ENCODE data around the gene KPTN.

Gene KPTN

DNA sequence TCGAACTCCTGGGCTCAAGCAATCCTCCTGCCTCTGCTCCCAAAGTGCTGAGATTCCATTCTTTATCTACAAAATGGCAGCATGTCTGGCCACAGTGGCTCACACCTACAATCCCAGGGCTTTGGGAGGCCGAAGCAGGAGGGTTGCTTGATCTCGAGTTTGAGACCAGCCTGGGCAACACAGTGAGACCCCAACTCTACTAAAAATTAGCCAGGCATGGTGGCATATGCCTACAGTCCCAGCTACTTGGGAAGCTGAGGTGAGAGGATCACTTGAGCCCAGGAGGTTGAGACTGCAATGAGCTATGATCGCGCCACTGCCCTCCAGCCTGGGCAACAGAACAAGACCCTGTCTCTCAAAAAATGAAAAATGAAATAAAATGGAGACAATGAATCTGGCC lies 24.7 kb upstream of the KPTN start:
- no peak for DNase-seq (ENCODE audit: low read depth)

DNA sequence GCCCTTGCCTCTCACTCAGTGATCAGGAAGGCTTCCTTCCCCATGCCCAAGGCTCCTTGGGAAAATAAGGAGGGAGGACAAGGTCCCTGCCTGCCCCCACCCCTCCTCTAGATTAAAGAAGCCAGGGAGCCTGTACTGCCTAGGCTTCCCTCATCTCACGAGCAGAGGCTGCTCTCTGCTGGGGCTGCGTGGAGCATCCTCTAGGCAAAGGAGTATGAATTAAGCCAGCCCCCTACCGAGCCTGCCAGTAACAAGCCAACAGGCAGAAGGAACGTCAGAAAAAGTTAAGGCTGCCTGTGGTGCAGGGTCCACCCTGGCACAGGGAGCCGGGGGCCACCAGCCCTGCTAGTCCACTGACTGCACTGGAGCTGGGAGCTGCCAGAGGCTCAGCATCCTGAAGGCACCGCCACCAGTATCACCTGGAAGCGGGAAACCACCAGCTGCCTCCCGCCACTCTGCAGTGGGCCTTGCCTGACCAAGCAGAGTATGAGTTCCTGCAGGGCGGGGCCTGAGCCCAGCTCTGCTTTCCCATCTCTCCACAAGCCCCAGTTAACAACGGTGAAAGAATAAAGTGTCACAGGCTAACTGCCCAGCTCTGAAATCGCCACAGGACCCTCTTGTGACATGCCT lies 24.0 kb upstream of the KPTN start:
- DNase-seq (ENCODE audit: low read depth) = no peak

DNA sequence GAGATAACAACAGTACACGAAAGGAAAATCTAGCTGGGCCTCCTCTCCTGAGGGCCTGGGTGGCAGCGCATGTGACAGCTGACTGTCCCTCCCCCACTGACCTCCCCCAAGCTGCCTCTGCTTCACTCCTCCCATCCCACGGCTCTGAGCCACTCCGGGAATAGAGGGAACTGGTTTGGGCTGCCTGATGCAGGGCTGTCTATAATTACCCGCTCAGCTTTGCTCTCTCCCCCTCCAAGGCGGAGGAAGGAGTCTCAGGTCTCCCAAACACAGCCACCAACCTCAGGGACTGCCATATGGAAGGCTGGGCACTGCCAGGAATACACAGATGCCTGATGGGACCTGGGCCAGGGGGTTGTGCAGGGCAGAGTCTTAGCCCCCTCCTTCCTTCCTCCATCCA lies 23.0 kb upstream of the KPTN start:
- DNase-seq (ENCODE audit: low read depth) = no peak

DNA sequence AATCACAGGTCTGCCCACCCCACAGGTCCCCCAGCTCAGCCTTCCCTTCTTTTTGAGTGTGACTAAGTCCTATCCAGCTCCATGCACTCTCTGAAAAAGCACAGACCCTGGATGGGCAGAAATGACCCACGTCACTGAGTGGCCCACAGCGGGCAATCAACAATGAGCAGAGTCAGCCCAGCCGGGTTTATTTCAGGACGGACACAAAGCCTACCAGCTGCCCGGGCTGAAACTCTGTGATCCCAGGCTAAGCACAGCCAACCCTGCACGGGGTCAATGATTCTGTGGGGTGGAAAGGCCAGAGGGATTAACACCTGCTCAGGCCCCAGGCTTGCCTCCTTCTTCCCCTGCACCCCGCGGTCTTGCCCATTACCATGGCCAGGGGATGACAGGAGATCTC lies 22.4 kb upstream of the KPTN start:
- DNase-seq (ENCODE audit: low read depth) = no peak

DNA sequence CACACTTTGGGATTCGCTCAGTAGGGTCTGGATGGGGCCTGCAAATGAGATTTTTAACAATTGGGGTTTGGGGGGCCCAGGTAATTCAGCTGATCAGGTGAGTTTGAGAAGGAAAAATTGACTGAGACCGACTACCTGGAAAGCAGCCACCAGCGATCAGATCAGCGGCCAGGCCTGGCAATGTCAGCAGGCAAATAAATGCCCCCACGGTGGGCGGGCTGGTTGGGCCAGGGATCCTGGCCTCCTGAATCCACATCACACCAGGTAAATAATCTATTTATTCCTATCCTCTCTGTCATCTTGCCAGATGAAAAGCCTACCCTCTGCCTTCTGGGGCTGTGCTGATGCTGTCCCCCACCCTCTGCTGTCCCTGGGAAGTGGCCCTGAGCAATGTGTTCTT lies 21.5 kb upstream of the KPTN start:
- no peak for DNase-seq (ENCODE audit: low read depth)

DNA sequence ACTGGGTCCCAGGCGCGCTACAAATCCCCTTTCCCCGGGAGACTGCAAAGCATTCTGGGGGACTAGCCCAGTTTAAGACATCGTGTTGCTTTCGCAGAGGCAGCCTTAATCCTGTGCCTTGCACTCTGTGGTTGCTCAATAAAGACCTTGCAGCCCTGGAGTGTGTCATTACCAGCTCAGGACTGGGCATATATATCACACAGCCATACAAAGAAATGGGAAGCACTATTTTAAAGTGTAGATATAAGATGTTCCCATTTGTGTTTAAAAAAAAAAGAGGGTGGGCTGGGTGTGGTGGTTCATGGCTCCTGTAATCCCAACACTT lies 19.8 kb upstream of the KPTN start:
- DNase-seq (ENCODE audit: low read depth) = no peak

DNA sequence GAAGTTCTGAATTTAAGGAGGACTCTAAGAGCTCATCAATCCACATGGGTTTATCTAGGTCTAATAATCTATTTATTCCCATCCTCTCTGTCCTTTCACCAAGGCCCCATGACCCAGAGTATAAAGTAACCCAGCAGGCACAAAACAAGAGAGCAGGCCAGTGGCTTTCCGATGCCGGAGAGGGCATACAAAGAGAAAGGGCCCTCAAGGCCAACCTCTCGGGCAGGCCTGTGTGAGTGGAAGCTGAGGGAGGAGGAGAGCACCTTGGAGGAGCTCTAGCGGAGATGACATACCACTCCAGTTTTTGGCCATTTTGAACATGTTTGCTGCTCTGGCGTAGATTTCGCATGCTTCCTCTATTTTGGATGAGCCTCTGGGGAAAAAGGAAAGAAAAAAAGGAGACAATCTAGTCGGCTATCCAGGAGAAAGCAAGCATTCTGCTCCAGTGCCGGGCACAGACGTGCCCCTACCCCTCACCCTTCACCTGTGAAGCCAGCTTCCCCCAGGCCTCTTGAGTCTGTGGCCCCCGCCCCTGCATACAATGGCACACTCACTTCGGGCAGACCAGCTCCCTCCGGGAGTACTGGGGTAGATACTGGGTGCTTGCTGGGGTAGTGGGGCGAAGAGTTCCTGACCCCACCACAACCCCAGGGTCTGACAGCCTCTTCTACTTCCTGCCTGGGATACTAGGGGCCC lies 19.3 kb upstream of the KPTN start:
- no peak for DNase-seq (ENCODE audit: low read depth)

DNA sequence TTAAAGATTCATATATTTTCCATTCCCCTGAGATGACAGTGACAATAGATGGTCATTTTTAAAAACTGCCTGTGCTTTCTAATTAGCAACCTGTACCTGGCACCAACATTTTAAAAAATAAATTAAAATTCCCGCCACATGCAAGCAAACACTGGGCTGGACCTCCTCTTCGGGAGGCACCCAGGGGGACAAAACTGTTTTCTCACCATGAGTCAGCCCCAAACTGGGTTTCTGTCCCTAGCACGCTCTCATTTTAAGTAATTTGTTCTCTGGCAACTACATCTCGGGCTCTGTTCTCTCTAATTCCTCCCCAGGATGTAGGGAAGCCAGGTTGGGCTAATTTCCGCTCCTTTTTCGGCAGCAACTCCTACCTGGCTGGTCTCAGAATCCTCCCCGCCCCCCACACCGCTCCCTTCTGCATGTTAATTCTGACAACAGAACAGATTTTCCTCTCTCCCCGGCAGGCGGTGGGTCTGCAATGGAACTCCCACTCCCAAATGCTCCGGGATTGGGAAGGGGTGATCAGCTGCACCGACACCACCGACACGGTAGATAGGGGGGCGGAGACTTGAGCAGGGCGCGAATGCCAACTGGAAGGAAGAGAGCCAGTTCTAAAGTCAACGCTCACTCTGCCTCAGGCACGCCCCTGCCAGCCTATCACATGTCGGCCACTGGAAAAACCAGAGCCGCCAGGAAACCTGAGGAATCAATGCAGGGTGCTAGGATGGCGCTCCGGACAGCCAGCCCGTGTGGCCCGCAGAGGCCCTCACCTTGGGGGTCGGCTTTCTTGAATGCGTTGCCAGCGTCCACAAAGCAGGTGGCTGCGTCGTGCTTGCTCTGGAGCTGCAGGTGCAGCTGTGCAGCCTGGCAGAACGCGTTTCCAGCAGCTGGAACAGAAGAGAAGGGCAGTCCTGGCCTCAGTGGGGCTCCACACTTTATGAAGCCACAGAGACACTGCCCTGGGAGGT lies 16.1 kb upstream of the KPTN start:
- no peak for DNase-seq (ENCODE audit: low read depth)

DNA sequence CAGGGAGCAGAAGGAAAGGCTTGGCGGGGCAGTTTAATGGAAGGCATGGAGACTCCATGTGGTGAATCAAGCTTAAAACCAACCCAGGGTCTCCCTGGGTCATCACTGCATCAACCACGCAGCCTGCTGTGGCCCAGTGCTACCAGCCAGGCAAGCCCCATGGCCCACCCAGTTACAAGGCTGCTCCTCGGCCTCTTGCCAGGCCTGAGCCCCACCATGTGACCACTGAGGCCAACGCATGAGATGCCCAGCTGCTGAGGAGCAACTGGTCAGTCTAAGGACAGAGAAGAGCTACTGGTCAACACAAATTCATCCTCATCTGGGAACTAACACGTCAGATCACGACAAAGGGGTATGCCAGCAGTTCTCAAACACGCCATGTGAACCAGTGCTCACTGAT lies 15.4 kb upstream of the KPTN start:
- no peak for DNase-seq (ENCODE audit: low read depth)

DNA sequence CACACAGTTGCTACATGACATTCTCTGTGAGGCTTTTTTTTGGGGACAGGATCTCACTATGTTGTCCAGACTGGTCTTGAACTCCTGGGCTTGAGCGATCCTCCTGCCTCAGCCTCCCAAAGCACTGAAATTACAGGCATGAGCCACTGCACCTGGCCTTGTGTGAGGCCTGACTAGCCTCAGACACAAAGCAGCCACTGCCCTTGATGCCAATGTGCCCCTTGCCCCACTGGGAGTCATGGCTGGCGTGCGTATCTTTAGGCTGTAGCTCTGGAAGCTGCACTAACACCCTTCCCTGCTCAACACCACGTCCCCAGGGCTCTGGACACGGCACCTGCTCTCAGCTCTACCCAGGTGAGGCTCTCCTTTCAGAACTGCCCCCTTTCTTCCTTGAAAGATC lies 14.5 kb upstream of the KPTN start:
- DNase-seq (ENCODE audit: low read depth) = no peak

DNA sequence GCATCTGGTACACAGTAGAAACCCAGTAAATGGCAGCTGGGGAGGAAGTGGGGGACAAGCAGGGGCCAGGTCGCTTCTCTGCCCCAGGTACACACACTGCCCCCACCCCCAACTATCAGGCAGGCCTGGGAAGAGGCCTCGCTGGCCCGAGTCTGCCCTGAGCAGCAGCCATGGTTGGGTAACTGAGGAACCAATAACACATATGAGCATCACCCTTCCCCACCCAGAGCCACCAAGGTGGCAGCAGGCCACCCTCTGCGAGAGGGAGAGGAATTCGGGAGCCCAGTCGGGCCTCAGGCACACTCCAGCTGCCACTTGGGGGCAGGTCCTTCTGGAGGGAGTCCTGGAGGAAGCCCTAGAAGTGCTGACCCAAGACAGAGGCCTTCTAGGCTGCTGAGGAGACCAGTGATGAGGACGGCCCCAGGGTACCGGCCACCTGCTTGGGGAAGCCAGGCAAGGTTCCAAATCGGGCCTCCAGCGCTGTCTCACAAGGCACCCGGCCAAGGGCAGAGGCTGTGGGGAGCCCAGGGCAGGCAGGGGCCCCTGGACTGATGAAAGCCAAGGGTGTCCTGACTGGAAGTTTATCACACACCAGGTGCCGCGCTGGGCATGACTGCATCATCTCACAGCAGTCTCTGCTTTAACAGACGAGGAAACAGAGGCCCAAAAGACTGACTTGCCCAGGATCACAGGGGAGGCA lies 14.0 kb upstream of the KPTN start:
- no peak for DNase-seq (ENCODE audit: low read depth)

DNA sequence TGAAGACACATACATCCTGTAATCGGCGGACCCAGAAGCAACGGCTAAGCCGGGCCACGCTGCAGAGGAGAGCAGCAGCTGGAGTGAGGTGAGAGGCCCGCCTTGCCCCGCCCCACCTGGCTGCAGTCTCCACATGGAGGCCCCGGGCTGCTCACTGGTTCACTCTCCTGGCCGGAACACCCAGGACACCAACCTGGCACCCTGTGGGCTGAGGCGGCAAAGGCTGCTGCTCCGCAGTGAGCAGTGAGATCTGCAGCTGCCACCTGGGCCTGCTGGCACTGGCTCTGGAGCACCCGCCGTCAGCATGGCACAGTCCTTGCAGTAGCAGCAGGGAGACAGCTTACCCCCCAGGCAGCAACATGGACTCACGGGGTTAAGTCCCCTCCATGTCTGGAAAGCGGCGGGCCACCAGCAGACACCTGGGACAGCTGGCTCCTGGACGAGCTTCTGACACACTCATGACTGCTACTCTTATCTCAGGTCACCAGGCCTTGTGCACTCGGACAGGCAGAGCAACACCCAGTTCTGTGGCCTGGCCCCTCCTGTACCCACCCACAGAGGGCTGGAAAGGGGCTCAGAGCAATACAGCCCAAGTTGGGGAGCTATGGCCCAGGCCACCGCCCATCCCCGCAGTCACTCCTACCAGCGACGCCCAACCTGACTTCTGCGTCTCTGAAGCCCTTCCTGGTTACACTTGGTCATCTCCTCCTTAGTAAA lies 13.2 kb upstream of the KPTN start:
- no peak for DNase-seq (ENCODE audit: low read depth)

DNA sequence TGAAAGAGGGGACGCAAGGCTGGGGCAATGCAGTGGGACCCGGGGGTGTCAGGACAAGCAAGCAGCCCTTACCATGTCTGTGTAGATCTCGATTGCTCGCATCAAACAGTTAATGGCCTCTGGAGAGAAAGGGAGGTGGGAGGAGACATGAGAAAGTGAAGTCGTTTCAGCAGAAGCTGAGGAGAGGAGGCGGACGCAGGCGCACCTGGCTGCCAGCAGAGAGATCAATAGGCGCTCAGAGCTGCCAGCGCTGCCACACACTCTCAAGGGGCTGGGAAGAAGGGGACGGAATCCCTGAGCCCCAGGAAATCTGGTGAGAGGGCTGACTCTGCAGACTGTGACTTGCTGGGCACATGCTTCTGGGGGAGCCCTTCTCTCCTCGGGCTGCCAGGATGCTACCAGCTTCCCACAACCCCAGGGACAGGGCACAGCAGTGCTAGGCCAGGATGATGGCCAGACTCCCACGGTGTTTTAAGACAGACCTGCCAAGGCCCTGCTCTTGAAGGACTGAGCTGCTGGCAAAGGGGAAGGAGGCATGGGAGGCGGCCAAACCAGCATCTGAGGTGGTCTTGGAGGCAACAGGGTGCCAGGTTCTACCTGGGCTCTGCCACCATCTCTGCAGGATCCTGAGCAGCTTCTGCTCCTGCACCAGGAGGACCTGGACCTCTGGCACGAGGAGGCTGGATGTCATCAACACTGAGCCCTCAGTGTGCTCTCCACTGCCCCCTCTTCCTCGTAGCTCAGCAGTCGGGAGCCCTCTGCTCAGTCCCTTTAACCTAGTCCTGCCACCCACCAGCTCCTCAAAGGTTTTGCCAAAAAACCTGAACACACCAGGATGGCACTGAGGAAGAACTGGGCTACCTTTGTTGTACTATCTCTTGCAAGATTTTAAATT lies 11.7 kb upstream of the KPTN start:
- no peak for DNase-seq (ENCODE audit: low read depth)

DNA sequence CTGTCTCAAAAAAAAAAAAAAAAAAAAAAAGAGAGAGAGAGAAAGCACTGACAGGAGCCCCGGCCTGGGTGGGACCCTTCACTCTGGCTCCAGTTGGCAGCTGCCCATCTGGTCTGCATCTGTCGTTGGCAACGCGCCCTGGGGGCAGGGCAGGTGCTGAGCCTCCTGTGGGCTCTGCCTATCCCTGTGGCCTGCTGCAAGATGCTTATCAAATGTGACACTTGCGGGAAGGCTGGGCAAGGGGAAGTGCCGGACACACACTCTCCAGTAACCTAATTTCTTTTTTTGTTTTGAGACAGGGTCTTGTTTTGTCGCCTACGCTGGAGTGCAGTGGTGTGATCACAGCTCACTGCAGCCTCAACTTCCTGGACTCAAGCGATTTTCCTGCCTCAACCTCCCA lies 10.7 kb upstream of the KPTN start:
- DNase-seq (ENCODE audit: low read depth) = no peak

DNA sequence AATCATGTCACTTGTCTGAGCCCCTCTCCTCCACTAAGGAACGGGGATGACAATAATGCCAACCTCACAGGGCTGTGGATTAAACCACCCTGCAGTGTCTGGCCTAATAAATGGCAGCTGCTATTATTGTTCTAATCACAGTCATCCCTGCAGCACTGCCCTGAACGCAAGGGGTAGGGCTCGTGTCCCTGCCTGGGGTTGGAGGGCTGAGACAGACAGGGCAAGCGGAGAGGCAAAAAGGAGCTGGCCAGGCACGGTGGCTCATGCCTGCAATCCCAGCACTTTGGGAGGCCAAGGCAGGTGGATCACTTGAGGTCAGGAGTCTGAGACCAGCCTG lies 10.2 kb upstream of the KPTN start:
- no peak for DNase-seq (ENCODE audit: low read depth)

DNA sequence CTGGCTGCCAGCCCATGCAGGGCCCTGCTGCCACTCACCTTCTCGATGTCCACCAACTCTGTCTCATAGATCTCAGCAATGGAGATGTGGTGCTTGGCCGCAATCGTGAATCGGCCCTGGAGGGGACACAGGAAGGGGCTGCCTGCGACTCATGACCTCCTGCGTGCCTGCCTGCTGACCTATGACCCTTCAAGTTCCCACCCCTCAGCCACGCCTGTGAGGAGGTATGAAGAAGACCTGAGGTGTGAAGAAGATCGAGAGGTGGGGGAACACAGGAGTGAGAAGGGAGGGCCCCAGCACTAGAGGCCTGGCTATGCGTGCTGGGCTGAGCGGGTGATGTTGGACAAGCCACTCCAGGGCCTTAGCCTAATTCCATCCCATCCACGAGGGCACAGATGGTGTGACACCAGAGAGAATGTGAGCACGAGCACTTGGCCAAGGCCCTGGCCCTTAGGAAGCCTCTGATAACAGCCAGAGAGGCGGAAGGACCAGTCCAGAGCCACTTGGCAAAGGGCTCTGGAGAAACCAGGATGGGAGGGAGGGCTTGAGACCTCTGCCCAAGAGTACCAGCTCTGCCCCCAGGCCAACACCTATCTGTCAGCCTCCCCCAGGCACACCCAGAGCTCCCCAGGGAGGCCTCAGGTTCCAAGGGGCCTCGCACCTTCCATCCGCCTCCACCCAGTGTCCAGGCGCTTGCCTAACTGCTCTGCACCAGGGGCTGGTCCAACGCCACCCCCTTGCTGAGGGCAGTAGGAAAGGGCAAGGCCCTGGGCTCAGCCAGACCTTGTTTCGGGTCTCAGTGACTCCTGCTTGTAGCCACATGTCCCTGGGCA lies 9.6 kb upstream of the KPTN start:
- DNase-seq (ENCODE audit: low read depth) = no peak

DNA sequence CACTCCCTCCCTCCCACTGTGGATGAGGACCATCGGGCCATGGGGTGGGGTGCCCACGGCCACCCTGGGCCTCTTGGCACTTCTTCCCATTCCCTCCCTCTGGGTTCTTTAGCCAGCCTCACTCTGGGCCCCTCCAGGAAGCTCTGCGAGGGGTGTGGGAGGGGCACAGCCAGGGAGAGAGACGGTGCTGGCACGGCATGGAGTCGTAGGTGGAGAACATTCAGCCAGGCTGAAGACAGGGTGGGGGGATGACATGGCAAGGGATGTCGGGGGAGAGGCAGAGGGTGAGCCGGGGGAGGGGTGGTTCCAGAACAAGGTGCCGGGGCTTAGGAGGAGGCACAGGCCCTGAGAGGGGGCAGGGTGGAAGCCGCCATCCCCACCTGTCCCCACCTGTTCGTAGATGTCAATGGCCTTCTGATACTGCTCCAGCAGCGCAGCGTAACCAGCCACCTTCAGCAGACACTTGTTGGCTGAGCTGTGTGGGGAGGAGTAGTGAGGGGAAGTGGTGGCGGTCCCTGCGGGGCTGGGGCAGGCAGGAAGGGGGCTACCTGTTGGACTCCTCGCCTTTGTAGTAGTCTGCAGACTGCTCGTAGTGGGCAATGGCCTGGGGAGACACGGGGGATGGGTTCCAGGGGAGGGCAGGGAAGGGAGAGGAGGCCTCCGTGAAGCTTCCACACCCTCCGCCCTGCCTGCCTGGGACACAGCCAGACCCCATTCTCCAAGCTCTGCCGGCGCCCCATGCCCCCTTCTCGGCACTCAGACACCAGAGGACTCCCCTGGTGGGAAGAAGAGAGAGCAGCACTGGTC lies 8.8 kb upstream of the KPTN start:
- DNase-seq (ENCODE audit: low read depth) = no peak

DNA sequence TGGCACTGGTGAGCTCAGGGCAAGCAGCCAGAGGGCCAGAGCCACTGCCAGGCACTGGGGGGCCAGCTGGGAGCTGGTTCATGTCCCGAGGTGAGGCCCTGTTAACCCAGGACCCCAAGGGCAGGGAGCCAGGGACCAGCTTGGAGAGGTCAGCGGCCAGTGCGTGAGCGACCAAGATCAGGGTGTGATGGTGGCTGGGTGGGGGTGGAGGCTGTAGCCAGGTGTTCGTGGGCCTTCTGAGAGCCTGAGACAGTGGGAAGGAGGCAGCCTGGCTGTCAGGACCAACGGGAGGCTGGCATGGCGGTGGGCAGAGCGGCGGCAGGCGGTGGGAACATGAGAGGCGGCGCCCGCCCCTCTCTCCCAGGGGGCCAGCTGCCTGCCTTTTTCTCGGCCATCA lies 8.1 kb upstream of the KPTN start:
- no peak for DNase-seq (ENCODE audit: low read depth)

All from fibroblast of gingiva (primary cell).